Measurements from ENCODE around the gene WASHC4.

The WASHC4 gene, protein sequence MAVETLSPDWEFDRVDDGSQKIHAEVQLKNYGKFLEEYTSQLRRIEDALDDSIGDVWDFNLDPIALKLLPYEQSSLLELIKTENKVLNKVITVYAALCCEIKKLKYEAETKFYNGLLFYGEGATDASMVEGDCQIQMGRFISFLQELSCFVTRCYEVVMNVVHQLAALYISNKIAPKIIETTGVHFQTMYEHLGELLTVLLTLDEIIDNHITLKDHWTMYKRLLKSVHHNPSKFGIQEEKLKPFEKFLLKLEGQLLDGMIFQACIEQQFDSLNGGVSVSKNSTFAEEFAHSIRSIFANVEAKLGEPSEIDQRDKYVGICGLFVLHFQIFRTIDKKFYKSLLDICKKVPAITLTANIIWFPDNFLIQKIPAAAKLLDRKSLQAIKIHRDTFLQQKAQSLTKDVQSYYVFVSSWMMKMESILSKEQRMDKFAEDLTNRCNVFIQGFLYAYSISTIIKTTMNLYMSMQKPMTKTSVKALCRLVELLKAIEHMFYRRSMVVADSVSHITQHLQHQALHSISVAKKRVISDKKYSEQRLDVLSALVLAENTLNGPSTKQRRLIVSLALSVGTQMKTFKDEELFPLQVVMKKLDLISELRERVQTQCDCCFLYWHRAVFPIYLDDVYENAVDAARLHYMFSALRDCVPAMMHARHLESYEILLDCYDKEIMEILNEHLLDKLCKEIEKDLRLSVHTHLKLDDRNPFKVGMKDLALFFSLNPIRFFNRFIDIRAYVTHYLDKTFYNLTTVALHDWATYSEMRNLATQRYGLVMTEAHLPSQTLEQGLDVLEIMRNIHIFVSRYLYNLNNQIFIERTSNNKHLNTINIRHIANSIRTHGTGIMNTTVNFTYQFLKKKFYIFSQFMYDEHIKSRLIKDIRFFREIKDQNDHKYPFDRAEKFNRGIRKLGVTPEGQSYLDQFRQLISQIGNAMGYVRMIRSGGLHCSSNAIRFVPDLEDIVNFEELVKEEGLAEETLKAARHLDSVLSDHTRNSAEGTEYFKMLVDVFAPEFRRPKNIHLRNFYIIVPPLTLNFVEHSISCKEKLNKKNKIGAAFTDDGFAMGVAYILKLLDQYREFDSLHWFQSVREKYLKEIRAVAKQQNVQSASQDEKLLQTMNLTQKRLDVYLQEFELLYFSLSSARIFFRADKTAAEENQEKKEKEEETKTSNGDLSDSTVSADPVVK

DNA sequence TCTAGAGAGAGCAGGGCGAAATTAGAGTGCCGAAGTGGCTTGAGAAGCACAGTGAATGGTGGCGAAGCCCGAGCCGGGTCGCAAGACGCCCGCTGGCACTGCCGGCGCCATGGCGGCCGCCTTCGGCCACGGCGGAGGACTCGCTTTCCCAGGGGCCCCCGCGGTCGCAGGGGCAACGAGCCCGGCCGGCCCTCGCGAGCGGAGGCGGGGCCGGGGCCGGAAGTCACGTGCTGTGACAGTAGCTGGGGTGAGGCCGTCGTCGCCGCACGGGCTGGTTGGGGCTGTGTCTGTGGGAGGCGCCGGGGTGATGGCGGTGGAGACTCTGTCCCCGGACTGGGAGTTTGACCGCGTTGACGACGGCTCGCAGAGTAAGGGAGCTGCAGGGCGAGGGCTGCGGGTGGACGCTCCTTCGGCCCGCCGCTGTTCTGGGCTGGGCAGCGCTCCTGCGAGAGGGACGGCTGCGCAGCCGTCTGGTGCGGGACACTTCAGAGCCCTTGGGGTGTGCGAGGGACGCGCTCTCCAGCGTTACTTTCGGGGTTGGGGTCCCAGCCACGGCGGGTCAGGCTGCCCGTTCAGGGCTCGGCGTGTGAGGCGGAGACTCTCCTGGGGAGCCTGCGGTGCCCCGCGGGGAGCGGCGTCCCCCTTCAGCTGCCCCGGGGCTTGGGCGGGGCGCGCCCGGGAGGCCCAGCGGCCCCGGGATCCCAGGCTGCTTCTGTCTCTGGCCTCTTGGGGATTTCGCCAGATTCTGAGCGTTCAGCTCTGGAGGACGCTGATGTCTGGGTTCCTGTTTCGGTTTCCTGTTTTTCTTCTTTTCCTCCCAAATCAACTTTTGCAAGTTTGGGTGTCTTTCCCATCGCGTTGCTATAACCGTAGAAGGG lies at the start of gene WASHC4:
WASHC4 (plus strand) TSS at position 238 of the 878 bp plus-strand sequence; CDS start at position 308, 70 bp downstream.
- H3K9me3 ChIP-seq (ENCODE audit: low read length), result peaks cover 8% of the 10 kb centered on the region
- H3K4me1 ChIP-seq (ENCODE audit: insufficient read depth, low read length), result peaks cover 25% of the 10 kb centered on the region
- H2AFZ ChIP-seq (ENCODE audit: low read depth, low read length), result peak within 1 kb of the TSS; percentile 78
- no peaks in the 10 kb centered on the region for H3K27me3 ChIP-seq (ENCODE audit: insufficient read depth, low read length)
- H3K36me3 ChIP-seq (ENCODE audit: insufficient read depth, low read length), result peaks cover 10% of the 10 kb centered on the region
- peak within 1 kb of the TSS; percentile 97 for H3K4me3 ChIP-seq (ENCODE audit: low read length)

DNA sequence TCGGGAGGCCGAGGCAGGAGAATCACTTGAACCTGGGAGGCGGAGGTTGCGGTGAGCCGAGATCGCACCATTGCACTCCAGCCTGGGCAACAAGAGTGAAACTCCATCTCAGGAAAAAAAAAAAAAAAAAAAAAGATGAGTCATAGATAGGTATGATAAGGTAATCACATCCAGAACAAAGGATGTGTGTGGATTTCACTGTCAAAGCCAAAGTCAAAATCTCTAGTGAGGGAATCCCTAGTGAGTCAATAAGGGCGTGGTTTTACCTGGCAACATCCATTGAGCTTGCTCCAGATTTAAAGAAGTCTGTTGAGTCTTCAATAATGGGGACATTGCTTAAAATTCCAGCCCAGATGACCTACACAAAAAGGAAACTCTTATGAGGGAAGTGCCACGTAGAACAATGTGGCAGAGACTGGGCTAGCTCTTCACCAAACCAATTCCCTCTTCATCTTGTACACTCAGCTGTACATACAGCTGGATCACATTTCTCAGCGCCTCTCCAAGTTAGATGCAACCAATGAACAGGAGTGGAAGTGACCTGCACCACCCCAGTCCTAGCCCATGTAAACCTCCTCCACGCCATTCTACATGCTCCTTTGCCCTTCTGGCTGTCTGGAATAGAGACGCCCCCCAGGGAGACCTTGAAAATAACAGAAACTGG lies 46.7 kb upstream of the WASHC4 start:
- Histone ChIP-seq H3K4me3 (ENCODE audit: low read length) (no peak overlapping the region), H3K4me1 (ENCODE audit: insufficient read depth, low read length) (no peaks in the 10 kb centered on the region), H3K27me3 (ENCODE audit: insufficient read depth, low read length) (no peaks in the 10 kb centered on the region), H3K36me3 (ENCODE audit: insufficient read depth, low read length) (no peaks in the 10 kb centered on the region), H3K9me3 (ENCODE audit: low read length) (no peaks in the 10 kb centered on the region), H2AFZ (ENCODE audit: low read depth, low read length) (no peak overlapping the region)

DNA sequence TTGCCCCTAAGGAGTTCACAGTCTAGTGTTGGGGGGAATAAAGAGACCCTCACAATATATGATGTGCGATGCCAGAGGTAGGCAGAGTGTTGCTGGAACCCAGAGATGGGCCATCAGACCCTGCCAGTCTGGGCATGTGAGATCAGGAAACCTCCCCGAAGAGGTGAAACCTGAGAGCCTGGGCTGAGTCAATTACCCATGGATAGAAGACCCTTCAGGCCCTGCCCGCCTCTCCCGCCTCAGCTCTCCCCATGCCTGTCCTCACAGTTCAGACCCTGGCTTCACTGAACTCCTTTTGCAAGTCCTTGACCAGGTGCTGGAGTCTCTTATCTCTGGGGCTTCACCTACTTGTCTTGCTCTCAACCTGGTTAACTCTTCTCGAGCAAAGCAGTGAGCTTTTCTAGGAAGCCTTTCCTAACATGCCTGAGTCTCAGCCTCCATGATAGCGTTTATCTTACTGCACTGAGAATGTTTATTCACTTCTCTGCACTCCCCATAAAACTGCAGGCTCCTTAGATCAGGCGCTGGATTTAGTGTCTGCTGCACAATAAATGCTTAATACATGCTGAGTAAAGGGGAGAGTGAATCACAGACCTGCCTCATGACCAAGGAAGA lies 42.9 kb upstream of the WASHC4 start:
- Histone ChIP-seq H3K9me3 (ENCODE audit: low read length) (no peaks in the 10 kb centered on the region), H3K4me1 (ENCODE audit: insufficient read depth, low read length) (no peaks in the 10 kb centered on the region), H3K27me3 (ENCODE audit: insufficient read depth, low read length) (no peaks in the 10 kb centered on the region), H3K36me3 (ENCODE audit: insufficient read depth, low read length) (no peaks in the 10 kb centered on the region), H2AFZ (ENCODE audit: low read depth, low read length) (no peak overlapping the region), H3K4me3 (ENCODE audit: low read length) (no peak overlapping the region)

DNA sequence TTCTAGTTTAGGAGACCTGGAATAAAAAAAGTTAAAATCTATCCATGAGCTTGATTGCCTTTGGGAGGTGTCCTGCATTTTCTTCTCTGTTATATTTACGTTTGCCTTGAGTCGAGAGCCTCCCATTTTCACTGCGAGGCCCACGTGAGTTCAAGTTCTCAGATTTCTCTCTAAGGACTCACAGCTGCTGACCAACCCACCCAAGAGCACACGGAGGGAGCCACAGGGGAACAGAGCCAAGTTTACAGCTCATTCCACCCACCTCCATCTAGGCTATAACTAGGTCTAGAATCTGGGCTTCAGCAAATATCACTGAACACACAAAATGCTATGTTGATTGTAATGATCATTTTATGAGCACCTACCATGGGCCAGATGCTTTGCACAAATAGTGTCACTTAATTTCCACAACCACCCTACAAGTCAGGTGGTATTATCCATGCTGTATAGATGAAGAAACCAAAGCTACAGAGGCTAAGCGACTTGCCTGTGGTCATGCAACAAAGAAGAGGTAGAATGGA lies 40.0 kb upstream of the WASHC4 start:
- no peaks in the 10 kb centered on the region for H3K27me3 ChIP-seq (ENCODE audit: insufficient read depth, low read length)
- no peaks in the 10 kb centered on the region for H3K36me3 ChIP-seq (ENCODE audit: insufficient read depth, low read length)
- H2AFZ ChIP-seq (ENCODE audit: low read depth, low read length), result no peak overlapping the region
- no peak overlapping the region for H3K4me3 ChIP-seq (ENCODE audit: low read length)
- H3K4me1 ChIP-seq (ENCODE audit: insufficient read depth, low read length), result no peaks in the 10 kb centered on the region
- H3K9me3 ChIP-seq (ENCODE audit: low read length), result no peaks in the 10 kb centered on the region

DNA sequence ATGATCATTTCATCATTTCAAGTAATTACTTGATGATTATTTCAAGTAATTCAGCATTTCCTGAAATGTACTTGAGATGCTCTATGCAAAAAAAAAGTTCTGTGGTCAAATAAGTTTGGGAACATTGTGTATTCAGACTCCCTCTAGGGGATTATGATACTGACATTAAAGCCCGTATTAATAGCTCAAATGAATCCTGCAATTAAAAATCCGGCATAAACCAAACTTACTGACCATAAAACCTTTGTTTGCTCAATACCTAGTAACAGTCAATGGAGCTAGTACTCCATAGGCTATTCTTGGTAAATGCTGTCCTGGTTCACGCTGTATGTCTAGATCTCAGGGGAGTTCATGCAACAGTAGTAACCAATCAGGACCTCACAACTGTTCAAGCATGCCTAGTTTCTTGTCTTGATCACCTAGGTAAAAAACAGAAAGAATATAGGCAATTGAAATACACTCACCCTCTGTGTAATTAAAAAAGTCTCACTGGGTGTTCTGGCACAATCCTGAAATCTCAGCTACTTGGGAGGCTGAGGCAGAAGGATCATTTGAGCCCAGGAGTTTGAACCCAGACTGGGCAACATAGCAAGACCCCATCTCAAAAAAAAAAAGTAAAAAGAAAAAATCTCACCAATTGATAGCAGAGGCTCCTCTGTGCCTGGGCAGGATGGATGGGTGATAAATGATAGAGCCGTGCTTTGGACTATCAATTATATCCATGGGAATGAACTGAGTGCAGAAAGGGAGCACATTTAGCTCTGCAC lies 37.4 kb upstream of the WASHC4 start:
- H3K4me1 ChIP-seq (ENCODE audit: insufficient read depth, low read length), result no peaks in the 10 kb centered on the region
- no peak overlapping the region for H3K4me3 ChIP-seq (ENCODE audit: low read length)
- H3K27me3 ChIP-seq (ENCODE audit: insufficient read depth, low read length), result no peaks in the 10 kb centered on the region
- H3K9me3 ChIP-seq (ENCODE audit: low read length), result no peaks in the 10 kb centered on the region
- H2AFZ ChIP-seq (ENCODE audit: low read depth, low read length), result no peak overlapping the region
- H3K36me3 ChIP-seq (ENCODE audit: insufficient read depth, low read length), result no peaks in the 10 kb centered on the region

DNA sequence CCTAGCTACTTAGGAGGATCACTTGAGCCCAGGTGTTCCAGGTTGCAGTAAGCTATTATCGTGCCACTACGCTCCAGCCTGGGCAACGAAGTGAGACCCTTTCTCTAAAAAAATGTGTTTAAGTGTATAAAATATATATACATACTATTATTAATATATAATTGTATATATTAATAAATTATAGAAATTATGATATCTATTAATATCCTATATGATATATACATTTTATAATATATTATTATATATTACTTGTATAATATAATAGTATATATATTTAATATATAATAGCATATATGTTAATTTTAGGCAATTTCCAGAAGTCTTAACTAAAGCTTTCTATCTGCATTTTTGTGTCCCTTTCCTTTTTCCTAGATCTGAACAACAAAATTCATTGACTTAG lies 35.5 kb upstream of the WASHC4 start:
- H3K4me1 ChIP-seq (ENCODE audit: insufficient read depth, low read length), result no peaks in the 10 kb centered on the region
- no peaks in the 10 kb centered on the region for H3K9me3 ChIP-seq (ENCODE audit: low read length)
- no peak overlapping the region for H2AFZ ChIP-seq (ENCODE audit: low read depth, low read length)
- no peak overlapping the region for H3K4me3 ChIP-seq (ENCODE audit: low read length)
- no peaks in the 10 kb centered on the region for H3K27me3 ChIP-seq (ENCODE audit: insufficient read depth, low read length)
- H3K36me3 ChIP-seq (ENCODE audit: insufficient read depth, low read length), result no peaks in the 10 kb centered on the region

DNA sequence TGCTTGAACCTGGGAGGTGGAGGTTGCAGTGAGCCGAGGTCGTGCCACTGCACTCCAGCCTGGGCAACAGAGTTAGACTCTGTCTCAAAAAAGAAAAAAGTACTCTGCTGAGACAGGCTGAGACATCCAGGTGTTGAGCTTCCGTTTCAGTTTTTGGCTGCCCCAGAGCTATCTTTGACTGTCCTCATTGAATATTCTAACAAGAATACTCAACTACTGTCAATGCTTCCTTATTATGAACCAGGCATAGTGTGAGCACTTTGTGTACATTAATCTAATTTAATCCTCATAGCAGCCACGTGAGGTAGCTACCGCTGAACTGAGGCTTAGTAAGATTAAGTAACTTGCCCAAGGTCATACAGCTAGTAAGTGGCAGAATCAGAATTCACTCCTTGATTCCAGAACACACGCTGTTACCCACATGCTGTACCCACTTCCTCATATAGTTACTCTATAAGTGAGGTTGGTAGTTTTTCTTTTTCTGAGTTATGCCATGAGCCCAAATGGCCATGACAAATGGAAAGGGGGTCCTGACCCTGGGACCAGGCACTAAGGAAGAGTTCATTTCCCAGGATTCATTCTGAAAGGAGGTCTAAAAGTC lies 34.5 kb upstream of the WASHC4 start:
- no peak overlapping the region for H2AFZ ChIP-seq (ENCODE audit: low read depth, low read length)
- H3K27me3 ChIP-seq (ENCODE audit: insufficient read depth, low read length), result no peaks in the 10 kb centered on the region
- no peaks in the 10 kb centered on the region for H3K4me1 ChIP-seq (ENCODE audit: insufficient read depth, low read length)
- H3K36me3 ChIP-seq (ENCODE audit: insufficient read depth, low read length), result no peaks in the 10 kb centered on the region
- no peaks in the 10 kb centered on the region for H3K9me3 ChIP-seq (ENCODE audit: low read length)
- no peak overlapping the region for H3K4me3 ChIP-seq (ENCODE audit: low read length)

DNA sequence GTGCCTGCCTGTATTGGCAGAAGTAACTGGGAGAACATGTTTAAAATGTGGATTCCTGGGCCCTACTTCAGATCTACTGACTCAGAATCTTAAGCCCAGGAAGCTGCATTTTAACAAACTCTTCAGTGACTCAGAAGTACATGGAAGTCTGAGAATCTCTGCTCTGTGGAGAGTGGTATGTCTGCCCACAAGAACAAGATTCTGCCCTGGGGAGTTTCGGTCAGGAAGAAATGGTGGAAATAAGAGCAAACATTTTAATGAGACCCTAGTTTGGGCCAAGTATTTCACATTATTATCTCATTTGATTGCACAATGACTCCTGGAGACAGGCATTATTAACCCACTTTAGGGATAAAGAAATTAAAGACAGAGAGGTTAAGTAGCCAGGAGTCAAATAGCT lies 31.4 kb upstream of the WASHC4 start:
- H3K9me3 ChIP-seq (ENCODE audit: low read length), result no peaks in the 10 kb centered on the region
- H3K36me3 ChIP-seq (ENCODE audit: insufficient read depth, low read length), result no peaks in the 10 kb centered on the region
- H3K4me1 ChIP-seq (ENCODE audit: insufficient read depth, low read length), result no peaks in the 10 kb centered on the region
- H3K27me3 ChIP-seq (ENCODE audit: insufficient read depth, low read length), result no peaks in the 10 kb centered on the region
- H2AFZ ChIP-seq (ENCODE audit: low read depth, low read length), result no peak overlapping the region
- no peak overlapping the region for H3K4me3 ChIP-seq (ENCODE audit: low read length)

DNA sequence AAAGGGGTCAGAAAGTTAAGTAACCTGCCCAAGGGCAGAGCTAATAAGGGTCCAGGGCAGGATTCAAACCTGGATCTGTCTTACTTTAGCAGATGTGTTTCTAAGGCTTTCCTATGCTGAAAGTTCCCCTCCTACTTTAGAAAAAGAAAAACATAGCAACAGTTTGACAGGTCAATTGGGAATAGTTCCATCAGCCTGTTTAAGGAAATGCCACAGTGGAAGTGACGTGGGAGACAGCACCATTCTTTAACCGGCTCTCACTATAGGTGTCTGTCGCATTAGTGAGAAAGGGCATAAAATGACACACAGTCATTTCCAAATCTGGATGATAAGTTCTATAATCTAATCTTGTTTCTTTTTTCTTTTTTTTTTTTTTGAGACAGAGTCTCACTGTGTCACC lies 30.6 kb upstream of the WASHC4 start:
- no peak overlapping the region for H2AFZ ChIP-seq (ENCODE audit: low read depth, low read length)
- H3K27me3 ChIP-seq (ENCODE audit: insufficient read depth, low read length), result no peaks in the 10 kb centered on the region
- H3K4me3 ChIP-seq (ENCODE audit: low read length), result no peak overlapping the region
- no peaks in the 10 kb centered on the region for H3K9me3 ChIP-seq (ENCODE audit: low read length)
- no peaks in the 10 kb centered on the region for H3K4me1 ChIP-seq (ENCODE audit: insufficient read depth, low read length)
- no peaks in the 10 kb centered on the region for H3K36me3 ChIP-seq (ENCODE audit: insufficient read depth, low read length)

DNA sequence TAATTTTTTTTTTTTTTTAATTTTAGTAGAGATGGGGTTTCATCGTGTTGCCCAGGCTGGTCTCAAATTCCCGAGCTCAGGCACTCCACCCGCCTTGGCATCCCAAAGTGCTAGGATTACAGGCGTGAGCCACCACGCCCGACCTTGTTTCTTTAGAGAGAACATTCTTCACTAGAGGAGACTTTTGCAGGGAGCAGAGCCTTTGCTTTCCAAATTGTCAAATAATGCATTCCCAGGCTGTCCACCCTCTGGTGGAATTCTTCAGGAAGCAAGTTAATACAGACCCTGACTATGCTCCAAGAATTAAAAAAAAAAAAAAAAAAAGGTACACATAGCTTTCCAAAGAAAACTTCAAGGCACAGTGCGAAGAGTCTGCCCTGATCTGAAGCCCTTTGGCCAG lies 30.1 kb upstream of the WASHC4 start:
- Histone ChIP-seq H3K9me3 (ENCODE audit: low read length) (no peaks in the 10 kb centered on the region), H3K4me1 (ENCODE audit: insufficient read depth, low read length) (no peaks in the 10 kb centered on the region), H3K4me3 (ENCODE audit: low read length) (no peak overlapping the region)

More for the DNA sequence above, 30.1 kb upstream of the WASHC4 start:
- Histone ChIP-seq H3K36me3 (ENCODE audit: insufficient read depth, low read length) (no peaks in the 10 kb centered on the region), H2AFZ (ENCODE audit: low read depth, low read length) (no peak overlapping the region), H3K27me3 (ENCODE audit: insufficient read depth, low read length) (no peaks in the 10 kb centered on the region)

All from neuron (in vitro differentiated cells).